Stimulated activated CD8-positive, alpha-beta memory T cell treated with anti-CD3 and anti-CD28 coated beads, Interleukin-4, amount 100 ng/mL, for 24 hours (primary cell): ENCODE data around the gene CNTN4.
"Not testable (repeated sequence)": the region's sequence is repeated elsewhere in the genome, so short reads cannot be mapped to it uniquely, and the experiment has no call there.

ENCODE experiments used
- DNase-seq: peaks from one replicate; pipeline ENCODE4 v3.0.0-alpha.2; 2020; ENCODE audit warnings: low read depth

CNTN4 gene

DNA sequence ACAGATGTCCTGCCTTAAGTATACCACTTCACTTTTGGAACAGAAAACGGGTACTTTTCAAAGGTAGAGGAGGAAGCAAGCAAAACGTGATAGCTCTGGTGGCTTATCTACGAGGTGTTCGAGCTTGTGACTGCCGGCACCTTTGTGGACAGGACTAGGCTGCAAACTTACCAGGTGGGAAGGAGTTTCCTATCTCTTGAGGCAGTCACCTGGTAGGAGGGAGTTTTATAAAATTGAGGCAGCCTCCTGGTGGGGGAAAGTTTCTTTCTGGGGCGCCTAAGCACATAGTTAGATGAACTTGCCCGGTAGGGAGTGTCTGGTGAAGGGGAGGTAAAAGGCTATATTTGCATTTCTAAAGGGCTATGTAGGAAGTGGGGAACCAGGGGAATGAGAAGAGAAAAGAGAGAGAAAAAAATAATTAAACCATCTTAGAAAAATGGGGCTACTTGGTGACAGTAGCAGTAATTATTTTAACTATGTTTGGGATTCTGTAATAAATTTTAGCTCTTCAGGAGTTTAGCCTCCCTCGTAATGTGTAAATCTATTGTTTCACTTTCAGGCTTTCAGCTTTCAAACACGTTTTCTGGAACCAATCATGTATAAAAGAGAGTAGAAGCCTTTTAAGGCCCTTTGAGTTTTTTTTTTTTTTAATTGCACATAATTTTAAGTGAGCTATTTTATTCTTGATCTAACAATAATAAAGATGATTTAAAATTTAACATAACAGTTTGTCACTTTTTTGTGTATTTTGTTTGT, 880.5 kb downstream of the CNTN4 start:
- DNase-seq, result no peak

DNA sequence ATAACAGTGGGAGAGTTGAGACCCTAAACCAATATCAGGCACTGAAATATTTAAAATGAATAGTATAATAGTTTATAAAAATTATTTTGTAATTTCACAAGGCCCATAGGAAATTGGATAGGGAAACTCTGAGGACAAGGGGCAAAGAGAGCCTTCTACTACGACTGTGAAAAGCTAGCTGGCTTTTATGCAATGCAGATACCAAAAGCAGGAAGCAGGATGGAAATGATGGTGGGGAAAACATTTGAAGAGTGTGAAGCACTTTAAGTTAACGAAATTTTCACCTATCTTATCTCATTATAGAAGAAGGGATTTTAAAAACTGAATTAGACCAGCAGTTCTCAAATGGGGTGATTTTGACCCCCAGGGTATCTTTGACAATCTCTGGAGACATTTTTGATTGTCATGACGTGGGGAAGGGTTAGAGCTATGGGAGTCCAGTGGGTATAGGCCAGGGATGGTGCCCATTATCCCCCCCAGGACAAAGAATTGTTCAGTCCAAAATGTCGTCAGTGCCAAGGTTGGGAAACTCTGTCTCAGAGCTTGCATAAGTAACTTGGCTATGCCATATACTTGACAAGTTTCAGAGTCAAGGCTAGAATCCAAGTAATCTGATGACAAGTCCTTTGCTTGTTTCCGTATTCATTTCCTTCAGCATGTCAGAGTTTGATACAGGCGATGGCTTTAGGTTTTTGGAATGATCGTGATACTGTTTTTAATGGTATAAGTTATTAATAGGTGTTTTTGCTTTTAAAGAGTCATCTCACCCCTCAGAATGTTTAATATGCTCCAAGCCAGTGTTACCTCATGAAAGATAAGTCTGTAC, 885.6 kb downstream of the CNTN4 start:
- no peak for DNase-seq

DNA sequence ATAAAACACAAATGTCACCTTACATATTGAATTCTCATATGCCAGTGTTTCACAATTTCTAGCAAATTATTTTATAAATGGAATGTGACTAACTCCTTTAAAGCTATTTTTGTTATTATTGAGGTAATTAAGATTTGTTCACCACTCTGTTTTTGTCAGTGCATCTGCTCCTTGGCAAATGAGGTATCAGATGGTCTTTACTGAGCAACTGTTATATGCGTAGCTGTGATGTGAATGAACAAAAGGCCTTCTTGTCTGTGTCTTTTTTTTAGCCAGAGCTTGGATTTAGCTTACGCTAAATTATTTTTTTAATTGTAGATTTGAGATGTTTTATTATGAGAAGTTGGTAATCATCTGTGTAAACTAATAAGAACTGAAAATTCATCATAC, 886.2 kb downstream of the CNTN4 start:
- no peak for DNase-seq

DNA sequence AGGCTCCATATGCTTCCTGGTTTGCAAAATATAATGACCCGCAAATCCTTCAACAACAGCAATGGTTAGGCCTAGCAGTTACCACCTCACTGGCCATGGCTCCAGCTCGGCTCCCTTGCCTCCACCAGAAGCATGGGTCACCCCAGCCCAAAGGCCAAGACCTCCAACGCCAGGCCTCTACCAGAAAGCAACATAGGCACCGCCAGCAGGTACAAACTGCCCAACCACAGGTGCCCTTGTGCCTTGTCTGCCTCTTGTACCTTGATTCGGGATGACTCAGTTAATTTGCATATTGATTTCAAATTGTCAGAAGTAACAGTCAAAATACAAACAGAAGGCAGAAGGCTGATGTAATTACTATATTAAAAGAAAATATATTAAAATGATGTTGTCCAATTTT, 886.8 kb downstream of the CNTN4 start:
- DNase-seq, result no peak

DNA sequence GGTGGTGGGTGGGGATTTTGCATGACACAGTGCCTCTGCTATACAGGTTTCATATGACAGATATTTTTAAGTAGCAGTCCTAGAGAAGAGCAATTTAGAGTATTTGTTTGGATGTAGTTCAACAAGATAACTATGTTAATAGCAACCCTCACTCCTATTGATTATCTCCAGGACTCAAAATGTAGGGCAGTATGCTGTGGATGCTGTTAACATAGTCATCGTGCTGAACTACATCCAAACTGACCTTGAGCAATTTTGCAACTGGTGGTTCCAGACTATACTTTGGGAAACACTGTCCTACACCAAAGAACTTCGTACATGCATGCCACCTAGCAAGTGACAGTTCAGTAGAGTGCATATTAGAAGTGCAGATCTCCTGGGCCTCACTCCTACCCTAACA, 893.9 kb downstream of the CNTN4 start:
- DNase-seq, result no peak

DNA sequence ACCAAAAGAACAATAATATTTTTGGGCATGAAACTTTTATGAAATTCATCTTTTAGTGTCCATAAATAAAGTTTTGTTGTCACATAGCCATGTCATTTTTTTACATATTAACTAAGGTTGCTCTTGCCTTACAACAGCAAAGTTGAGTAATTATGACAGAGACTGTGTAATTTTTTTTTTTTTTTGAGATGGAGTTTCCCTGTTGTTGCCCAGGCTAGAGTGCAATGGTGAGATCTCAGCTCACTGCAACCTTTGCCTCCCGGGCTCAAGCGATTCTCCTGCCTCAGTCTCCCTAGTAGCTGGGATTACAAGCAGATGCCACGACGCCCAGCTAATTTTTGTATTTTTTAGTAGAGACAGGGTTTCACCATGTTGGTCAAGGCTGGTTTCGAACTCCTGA, 894.5 kb downstream of the CNTN4 start:
- not testable (repeated sequence) for DNase-seq

DNA sequence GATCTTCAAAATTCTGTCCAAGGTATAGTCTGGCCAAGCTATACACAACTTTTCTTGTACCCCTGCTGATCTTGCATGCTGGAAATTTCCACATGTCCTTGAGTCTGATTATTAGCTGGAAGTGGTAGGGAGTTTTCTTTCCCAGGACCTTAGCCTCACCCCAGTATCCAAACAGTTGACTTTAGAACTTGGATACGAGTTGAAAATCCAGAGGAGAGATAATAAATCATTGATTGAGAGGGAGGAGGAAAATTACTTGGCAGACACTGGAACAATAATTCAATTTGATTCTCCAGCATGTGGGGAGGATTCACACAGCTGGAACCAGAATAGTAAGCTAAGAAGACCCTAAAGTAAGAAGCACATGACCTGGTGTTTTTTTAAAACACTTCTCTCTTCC, 895.1 kb downstream of the CNTN4 start:
- DNase-seq, result no peak

DNA sequence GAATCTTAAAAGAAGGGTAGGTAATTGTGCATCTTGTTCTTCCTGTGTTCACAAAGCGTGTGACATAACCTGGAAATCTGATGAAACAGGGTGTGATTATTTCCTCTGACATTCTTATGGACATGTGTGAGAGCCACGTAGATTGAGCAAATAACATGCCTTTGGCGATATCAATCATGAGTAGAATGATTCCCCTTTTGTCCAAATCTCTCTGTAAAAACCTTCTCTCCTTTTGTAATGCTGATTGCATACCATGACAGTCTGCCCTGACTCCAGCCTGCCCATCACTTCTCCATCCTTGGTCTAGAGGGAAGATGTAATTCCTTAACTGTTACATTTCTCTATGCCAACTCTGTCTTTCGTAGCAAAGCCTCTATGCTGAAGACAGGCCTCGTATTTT, 896.5 kb downstream of the CNTN4 start:
- DNase-seq, result no peak

DNA sequence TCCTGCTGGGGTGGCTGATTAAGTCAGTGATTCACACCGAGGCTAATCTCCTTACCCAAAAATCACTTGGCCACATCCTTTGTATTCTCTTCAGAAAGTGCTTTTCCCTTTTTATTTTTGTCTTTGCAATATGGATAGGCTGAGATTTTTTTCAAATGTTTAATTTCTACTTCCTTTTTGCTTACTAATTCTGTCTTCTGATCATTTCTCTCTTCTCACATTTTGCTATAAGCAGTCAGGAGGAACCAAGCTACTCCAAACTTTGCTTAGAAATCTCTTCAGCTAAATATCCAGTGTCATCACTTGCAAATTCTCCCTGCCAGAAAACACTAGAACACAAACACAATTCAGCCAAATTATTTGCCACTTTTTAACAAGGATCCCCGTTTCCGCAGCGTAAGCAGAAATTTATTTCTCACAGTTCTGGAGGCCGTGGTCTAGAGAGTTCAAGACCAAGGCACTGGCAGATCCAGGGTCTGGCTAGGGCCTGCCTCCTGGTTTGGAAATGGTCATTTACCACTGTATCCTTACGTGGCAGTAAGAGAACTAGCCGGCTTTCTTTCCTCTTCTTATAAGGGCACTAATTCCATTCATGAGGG, 906.6 kb downstream of the CNTN4 start:
- no peak for DNase-seq

DNA sequence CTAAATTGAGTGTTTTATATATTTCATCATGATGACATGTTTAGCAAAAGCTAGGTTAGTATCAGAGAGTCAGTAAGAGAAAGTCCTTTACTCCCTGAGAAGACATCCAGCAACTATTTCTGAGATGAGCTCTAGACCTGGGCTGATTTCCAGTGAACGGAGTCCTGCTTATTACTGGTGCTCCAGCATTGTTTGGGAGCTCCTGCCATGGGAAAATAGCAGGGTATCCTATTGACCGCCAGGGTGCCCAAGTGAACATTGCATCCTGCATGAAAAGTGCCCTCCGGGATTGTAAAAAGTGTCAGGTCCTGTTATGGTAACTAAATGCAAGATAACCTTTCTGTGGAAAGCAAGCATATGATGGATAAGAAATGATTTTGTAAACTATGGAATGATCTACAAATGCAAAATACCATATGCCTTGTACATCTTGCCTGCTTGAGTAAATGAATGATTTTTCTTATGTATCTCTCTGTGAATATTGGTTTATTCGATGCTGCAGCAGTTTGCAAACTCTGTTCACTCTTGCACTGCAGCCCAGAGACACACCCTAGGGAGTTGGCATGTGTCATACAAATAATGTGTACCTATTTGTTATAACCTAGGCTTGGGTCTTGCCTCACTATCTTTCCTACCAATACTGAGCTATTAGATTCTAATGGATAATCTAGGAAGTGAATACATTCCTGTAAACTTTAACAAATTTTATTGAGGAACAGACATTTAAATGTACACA, 914.8 kb downstream of the CNTN4 start:
- DNase-seq, result no peak

DNA sequence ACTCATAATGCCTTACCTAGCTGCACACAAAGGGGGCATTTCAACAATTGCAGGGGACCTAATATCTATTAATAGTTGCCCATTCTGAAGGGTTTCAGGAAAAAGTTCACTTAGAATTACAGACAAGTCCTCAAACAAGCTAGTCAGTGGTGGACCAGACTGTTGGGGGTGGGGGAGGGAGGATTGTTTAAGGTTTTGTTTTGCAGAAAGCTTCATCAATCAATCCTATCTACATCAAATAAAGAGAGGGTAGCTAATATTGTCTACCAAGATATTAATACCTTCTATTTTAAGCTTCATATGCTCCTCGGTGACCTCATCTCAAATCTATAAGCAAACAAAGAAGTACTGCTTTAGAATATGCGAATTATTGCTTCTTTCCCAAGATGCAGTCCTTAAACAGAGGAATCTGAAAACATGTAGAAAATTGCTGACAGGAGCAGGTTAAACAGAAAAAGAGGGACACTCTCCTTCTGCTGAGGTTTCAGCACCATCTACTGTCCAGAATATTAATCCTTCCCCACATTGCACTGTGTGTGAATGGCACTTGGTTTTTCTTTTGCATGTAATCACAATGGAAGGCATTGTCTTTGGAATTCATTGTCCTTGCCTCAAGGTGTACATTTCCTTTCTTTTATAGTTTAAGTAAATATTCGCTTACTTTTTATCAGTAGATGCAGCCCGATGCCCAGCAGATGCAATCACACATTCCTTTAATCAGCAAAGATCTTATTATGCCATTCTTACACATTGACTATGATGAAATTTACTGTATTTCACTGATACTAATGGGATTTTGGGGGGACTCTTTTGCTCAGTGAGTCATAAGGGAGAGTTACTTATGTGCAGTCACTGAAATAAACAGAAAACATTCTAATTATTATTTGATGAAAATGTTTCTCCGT, 916.8 kb downstream of the CNTN4 start:
- no peak for DNase-seq

DNA sequence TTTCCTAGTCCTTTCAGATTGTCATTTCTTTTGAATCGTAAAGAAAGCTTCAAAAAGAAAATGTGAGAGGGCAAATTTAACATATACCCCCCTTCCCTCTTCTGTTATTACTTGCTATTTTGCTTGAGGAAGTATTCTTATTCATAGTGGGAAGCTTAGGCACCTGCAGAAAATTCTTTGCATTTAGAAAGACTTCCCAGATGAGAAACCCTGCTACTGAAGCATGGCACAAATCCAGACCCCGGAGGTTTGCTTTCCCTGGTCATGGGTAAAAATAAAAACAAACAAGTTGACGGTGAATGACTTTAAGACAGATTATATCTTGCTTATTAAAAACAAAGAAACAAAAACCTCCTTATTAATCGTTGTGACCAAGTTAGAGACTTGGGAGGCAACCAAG, 917.6 kb downstream of the CNTN4 start:
- no peak for DNase-seq

DNA sequence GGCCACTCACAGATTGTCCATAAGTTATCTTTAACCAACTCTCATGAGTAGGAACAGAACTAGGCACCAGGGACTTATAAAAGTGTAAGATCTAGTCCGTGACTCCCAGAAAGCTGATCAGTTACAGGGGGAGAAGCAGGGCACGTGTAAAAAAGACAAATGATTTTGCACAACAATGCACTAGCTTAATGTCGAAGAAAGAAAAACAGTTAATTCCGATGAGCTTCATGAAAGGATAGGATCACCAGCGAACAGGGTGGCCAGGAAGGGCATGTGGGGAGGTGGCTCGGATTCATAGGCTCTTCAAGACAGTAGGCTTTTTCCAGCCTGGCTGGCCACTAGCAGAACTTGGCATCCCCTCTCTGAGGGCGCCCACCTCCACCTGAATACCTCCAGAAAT, 921.5 kb downstream of the CNTN4 start:
- DNase-seq, result no peak

DNA sequence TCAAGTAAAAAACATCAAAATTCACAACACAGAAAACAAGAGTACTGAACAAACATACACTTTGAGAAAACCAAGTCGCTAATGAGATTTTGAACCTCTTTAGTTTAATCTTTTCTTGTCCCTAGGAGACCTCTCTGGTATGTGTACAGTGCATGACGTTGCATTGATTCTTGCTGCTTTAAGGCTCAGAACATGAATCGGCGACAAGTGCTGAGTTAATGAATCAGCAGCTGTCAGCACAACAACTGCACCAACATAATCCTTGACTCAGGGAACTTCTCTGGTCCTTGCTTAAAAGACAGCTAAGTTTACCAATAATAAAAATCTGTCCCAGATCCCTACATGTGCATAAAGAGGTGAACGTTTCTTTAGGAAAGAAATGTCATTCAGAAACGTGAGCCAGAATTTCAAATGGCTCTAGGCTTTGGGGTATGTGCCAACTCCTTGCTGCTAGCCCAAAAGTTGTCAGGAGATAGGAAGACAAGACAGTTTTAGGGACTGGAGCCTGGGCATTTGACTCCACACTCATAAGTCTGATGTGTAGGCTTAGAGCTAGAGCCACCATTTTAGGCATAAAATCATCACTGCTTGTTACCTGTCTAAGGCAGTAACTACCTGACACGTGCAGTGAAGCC, 924.6 kb downstream of the CNTN4 start:
- no peak for DNase-seq

DNA sequence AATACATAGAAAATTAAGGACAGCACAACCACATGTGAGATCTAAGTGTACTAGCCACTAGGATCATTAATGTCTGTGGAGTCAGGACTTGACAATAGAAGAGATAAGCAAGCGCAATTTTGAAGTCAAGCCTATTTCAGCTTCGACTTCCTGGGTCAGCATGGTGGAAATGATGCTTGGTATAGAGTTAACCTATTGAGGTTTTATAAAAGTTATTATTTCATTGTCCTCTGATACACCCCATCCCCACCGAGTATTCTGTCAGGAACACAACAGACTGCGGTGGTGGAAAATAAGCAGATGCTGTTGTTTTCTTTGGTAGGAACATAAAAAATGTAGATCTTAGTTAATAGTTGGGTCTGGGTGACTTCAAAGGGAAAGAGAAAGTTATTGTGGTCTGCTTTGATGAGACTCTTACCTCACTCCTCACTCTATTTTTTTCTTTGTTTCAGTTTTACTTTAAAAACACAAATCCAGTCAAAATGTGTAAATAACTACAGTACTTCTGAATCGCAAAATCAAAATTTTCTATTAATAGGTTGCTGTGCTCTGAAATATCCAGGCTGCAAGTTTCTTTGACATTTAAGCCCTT, 929.4 kb downstream of the CNTN4 start:
- no peak for DNase-seq

DNA sequence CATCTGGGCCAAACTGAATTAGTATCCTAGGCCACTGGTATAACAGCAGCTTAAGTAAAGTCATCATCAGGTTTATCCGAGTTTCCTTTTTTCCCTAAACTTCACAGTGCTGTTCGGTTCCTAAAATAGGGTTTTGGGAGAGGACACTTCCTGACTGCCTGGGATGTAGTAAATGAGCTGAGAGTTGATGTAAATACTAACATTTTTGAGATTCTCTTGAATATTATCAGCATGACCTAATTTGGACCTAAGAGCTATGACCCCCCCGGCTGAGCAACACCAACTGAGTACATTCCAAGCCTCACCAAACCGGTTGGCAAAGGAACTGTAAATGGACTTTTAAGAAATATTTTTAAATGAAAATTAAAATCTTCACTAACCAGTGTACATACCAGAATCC, 932.7 kb downstream of the CNTN4 start:
- no peak for DNase-seq

DNA sequence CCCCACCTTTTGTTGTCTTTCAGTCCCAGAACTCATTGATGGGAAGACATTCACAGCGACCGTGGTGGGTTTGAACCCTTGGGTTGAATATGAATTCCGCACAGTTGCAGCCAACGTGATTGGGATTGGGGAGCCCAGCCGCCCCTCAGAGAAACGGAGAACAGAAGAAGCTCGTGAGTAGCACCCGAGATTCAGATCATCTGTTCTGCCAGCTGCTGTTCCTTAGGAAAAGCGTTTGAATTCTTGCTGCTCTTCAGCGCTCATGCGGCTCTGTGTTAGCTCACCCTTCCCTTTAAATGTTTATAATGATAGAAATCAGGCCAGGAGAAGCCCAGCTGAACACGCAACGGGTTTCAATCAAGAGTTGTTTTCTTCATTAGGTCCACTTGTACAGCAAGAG, 938.5 kb downstream of the CNTN4 start:
- DNase-seq, result no peak

DNA sequence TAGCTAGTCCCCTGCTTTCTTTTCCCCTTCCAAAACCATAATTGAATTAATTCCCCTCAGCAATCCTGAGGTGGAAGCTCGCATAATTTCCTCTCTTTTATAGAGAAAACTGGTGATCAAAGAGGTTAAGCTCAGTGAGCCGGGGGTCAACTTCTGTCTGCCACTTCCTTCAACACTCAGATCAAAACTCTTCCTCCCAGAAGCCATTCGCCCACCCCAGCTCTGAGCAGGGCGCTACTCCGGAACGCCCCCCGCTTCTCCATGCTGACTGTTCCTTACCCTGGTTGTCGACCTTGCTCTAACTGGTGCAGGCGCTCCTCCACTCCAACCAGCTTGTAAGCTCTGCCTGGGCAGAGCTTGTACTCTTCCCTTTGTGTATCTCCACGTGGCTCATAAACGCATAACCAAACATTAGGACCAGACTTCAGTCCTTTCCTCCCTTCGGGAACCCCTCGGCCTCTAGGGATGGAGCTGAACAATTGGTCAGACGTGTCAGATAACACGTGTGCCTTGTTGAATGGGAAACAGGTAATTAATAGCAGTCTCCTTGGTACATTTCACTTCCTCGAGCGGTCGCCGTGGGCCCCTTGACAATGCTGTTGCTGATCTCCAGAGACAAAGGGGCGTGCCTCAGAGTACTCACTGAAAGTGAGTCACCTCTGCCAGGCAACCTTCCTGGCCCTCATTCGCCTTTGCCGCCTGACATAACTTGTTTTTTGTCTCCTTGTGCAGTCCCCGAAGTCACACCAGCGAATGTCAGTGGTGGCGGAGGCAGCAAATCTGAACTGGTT, 939.7 kb downstream of the CNTN4 start:
- no peak for DNase-seq

DNA sequence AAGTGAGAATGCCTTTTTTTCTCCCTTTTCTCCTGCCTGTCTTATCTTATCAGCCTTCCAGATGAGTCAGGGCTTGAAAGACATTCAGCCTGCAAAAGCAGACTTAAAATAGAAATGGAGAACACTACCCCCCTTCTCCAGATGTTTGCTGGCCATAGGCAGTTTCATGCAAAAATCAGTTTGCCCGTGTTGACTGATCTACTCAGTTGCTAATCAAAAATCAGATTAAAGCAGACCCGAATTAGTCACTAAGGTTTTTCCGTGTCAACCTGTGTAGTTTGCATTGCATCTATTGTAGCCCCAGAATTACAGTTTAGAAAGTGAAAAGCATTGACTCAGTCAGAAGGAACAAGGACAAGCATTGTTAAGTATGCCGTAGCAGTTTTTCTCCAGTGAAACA, 955.3 kb downstream of the CNTN4 start:
- no peak for DNase-seq

DNA sequence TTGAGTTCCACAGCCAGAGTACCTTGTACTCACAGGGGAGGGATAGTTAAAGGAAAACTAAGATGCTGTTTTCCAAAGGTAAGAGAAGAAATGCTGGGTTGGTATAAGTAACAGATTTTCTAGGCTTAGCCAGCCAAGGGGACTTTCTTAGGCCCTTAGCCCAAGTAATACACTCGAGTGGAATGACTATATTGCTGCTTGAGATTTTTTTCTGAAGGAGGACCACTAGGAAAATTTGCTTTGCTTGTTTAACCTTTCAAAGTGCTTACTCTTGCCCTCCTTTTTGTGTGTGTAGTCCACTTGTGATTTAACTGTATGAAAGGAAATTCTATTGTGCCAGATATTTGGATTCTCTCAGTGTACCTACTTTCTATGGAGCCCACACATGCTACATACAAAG, 961.0 kb downstream of the CNTN4 start:
- DNase-seq, result no peak
